ENCODE data around the gene UBE3D.

Gene UBE3D

GRCh38 chr6:82957171-82957867, 108.3 kb downstream of the UBE3D start:
- no peak for DNase-seq
- no peak for TF ChIP-seq CTCF (IDR thresholded peaks at IDR 0.05; ENCODE audit: low read depth, low read length)
- Histone ChIP-seq H3K4me1 (no peaks in the 10 kb centered on the region), H3K36me3 (no peaks in the 10 kb centered on the region; the same call in 1 of the 2 replicates), H3K27me3 (no peaks in the 10 kb centered on the region), H3K9me3 (no peaks in the 10 kb centered on the region), H3K4me3 (ENCODE audit: low read depth, low read length) (no peak overlapping the region)

GRCh38 chr6:82955841-82956240, 109.8 kb downstream of the UBE3D start:
- no peak for DNase-seq
- no peaks in the 10 kb centered on the region; the same call in 1 of the 2 replicates for H3K36me3 ChIP-seq
- no peaks in the 10 kb centered on the region for H3K27me3 ChIP-seq
- no peak for TF ChIP-seq CTCF (IDR thresholded peaks at IDR 0.05; ENCODE audit: low read depth, low read length)
- no peak overlapping the region for H3K4me3 ChIP-seq (ENCODE audit: low read depth, low read length)
- H3K4me1 ChIP-seq, result no peaks in the 10 kb centered on the region
- H3K9me3 ChIP-seq, result no peaks in the 10 kb centered on the region

- H3K4me3 ChIP-seq (ENCODE audit: low read depth, low read length), result no peak overlapping the region
- H3K27me3 ChIP-seq, result no peaks in the 10 kb centered on the region
- no peak for TF ChIP-seq CTCF (IDR thresholded peaks at IDR 0.05; ENCODE audit: low read depth, low read length)
- no peaks in the 10 kb centered on the region for H3K4me1 ChIP-seq
- DNase-seq, result no peak
- H3K36me3 ChIP-seq, result no peaks in the 10 kb centered on the region; the same call in 1 of the 2 replicates
- H3K9me3 ChIP-seq, result no peaks in the 10 kb centered on the region
These were observed 110.6 kb downstream of the UBE3D start for GRCh38 chr6:82954937-82955577.

- H3K4me3 ChIP-seq (ENCODE audit: low read depth, low read length), result no peak overlapping the region
- TF ChIP-seq CTCF (IDR thresholded peaks at IDR 0.05; ENCODE audit: low read depth, low read length), result no peak
- H3K27me3 ChIP-seq, result no peaks in the 10 kb centered on the region
- H3K4me1 ChIP-seq, result no peaks in the 10 kb centered on the region
- no peak for DNase-seq
- H3K9me3 ChIP-seq, result no peaks in the 10 kb centered on the region
- H3K36me3 ChIP-seq, result no peaks in the 10 kb centered on the region; the same call in 1 of the 2 replicates
These were observed 111.3 kb downstream of the UBE3D start for GRCh38 chr6:82954356-82954755.

- H3K27me3 ChIP-seq, result no peaks in the 10 kb centered on the region
- H3K4me3 ChIP-seq (ENCODE audit: low read depth, low read length), result no peak overlapping the region
- TF ChIP-seq CTCF (IDR thresholded peaks at IDR 0.05; ENCODE audit: low read depth, low read length), result no peak
- DNase-seq, result peak; percentile 20
- no peaks in the 10 kb centered on the region for H3K9me3 ChIP-seq
- H3K4me1 ChIP-seq, result no peaks in the 10 kb centered on the region
- H3K36me3 ChIP-seq, result no peaks in the 10 kb centered on the region; the same call in 1 of the 2 replicates
These were observed 111.8 kb downstream of the UBE3D start for GRCh38 chr6:82953871-82954270.

GRCh38 chr6:82951935-82952334, 113.7 kb downstream of the UBE3D start:
- no peaks in the 10 kb centered on the region for H3K4me1 ChIP-seq
- H3K27me3 ChIP-seq, result no peaks in the 10 kb centered on the region
- no peak for TF ChIP-seq CTCF (IDR thresholded peaks at IDR 0.05; ENCODE audit: low read depth, low read length)
- no peaks in the 10 kb centered on the region; the same call in 1 of the 2 replicates for H3K36me3 ChIP-seq
- no peak for DNase-seq
- no peaks in the 10 kb centered on the region for H3K9me3 ChIP-seq
- no peak overlapping the region for H3K4me3 ChIP-seq (ENCODE audit: low read depth, low read length)

Data from BE2C (cell line).